GM18526 (cell line): Measurements from ENCODE around the gene PSMG1.

ENCODE experiments used
- POLR2A ChIP-seq: IDR thresholded peaks from 3 replicates; pipeline ENCODE4 v1.6.1; 2011; ENCODE audit not compliant: insufficient read length; ENCODE audit errors: extremely low read depth

PSMG1 gene

DNA sequence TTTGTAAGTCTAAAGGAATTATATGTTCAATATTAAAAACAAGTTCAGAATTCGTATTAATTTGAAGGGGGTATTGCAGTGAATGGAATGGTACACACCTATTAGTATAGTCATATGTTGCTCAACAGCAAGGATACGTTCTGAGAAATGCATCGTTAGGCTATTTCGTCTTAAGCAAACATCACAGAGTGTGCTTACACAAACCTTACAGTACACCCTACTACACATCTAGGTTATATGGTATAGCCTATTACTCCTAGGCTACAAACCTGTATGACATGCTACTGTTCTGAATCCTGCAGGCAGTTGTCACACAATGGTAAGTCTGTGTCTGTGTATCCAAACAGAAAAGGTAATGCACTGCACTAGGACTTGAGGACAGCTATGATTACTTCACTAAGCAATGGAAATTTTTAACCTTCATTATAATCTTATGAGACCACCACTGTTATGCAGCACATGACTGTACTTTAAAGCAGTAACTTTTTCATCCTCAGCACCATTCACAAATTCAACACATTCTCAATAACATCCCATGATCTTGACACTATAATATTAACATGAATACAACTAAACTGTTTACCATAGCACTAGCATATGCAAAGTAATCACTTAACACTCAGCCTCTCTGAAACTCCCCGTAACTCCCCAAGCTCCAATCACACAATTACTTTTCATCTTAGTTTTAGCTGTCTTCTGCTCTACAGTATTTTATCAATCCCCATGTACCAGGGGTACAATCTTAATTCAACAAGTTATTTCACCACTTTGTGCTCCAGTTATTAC lies 14.4 kb upstream of the PSMG1 start:
- TF ChIP-seq POLR2A = no peak

- no peak for TF ChIP-seq POLR2A
These were observed 13.6 kb upstream of the PSMG1 start for GRCh38 chr21:39196838-39197237.

- TF ChIP-seq POLR2A = no peak
These were observed 13.1 kb upstream of the PSMG1 start for GRCh38 chr21:39196310-39196709.

- no peak for TF ChIP-seq POLR2A
These were observed 10.1 kb upstream of the PSMG1 start for GRCh38 chr21:39193380-39193779.

DNA sequence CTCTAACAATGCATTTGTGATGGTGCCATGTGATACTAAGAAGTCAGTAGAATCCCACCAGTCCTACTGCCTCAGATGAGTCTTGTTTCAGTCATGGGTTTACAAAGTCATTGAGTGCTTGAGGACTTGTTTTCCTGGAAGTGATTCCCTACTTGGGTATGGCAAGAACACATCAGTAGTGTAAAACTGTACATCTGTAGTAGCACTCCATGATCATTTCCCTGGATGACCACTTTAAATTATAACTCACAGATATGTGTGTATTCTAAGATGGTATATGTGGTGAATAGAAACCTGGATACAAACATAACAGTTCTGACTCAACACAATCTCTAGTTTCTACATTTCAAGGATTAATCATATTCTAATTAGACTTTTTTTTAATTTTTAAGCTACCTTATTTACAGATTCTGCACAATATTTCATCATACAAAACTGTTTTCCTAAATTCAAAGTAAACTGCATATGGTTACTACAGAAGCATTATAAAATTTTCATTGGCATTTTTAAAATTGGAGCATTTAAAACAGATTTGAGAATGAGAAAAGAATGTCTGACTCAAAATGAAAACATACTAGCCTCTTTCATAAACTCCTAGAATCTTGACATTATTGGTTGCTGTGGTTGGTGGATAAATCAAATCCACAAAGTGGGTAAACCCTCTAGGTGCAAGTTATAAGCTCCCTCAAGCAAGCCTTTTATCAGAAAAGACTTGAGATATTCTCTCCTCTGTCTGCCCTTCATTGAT lies 6.8 kb upstream of the PSMG1 start:
- TF ChIP-seq POLR2A = no peak

DNA sequence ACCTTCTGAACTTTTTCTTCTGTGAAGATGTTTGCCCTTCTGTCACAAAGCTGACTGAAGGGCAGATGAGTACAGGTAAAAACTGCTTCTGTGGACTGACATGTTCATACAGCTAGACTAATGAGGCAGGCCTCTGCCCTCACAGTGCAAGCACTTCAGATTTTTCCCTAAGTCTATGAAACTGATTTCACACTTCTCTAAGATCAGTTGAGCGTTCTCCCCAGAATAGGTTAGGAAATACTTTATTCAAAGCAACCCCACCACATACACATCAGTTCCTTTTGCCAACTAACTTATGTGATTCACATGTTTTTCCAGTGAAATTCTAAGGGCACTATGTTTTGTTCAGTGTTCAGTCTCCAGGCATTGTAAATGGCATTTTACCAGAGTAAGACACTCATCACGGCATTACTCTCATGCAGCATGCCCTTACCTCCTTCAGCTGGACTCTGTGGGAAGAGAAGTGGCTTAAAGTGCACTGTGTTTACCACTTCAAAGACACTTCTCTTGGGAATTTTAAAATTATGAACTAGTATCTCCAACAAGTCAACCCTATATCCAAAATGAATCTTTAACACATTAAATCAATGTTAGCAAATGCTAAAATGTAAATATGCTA lies 5.4 kb upstream of the PSMG1 start:
- TF ChIP-seq POLR2A = no peak

GRCh38 chr21:39187141-39187540 lies 3.9 kb upstream of the PSMG1 start:
- TF ChIP-seq POLR2A = no peak

- TF ChIP-seq POLR2A = no peak
These were observed 3.4 kb upstream of the PSMG1 start for GRCh38 chr21:39186676-39187075.

- TF ChIP-seq POLR2A = no peak
These were observed 1.9 kb upstream of the PSMG1 start for GRCh38 chr21:39185157-39185556.

DNA sequence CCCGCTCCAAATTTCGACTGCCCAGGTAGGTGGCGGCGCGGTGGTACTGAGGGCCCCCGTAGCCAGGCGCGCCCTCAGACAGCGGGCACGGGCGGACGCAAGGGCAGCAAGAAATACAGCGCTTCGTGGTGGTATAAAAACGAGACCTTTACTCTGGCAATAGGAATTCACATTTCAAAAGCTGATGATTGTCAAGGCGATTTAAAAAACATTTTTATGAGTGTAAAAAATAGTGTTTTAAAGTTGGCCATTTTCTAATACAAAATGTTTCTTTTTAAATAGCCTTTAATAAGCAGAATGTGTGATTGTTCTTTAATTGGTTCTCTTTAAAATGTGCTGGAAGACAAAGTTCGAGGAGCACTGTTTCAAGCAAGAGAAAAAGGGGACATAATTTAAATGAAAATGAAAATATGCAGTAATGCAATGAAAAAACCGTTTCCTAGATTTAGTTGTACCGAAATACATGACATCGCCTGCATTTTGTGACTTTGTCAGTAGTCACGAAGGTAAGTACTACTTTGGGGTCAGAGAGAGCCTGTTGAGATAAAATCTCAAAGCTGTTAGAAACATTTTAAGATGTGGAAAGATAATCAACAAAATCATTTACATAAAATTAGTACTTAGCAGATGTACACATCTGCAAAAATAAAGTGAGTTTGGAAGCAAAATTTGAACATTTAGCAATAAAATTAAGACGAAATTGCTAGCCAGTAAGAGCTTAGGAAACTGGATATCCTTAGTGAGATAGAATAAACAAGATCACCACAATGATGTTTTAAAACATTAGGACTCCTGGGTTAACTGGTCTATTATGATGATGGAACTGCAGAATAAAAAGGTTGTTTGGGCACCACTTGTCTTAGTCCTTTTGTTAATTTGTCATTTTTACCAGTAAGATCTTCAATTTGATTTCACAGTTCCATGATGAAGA lies 1.1 kb upstream of the PSMG1 start:
- no peak for TF ChIP-seq POLR2A

DNA sequence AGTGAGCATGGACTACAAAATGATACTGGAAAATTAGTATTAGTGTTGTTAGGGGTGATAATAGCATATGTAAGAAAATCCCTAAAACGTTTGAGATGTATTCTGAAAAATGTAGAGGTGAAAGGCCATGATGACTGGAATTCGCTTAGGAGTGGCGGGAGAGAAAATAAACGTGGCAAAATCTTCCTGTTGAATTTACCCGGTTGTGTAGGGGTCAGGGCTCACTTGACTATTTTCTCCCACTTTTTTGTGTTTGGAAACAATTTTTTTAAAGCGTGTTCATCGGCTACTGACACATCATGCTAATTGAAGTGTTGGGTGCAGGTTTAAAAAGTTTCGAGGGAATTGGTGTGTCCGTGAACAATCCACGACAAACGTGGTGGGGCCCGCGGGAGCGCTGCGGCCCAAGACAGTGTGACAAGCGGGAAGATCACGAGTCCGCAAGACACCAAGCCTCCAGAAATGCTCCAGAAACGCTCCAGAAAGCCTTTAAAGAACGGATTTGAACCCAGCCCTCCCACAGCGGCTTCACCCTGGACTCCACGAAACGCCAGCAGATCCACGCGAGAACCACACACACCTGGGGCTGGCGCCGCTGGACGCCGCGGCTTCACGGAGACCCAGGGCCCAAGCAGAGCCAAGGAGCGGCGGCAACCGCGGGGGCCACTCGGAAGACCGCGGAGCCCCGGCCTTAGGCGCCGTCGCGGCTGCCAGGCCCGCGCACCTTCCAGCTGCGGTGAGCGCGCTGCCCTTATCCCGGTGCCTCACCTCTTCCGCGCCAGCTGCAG lies 573 bp downstream of the PSMG1 start:
- TF ChIP-seq POLR2A = no peak

GRCh38 chr21:39182016-39182415 lies 1.2 kb downstream of the PSMG1 start:
- no peak for TF ChIP-seq POLR2A

DNA sequence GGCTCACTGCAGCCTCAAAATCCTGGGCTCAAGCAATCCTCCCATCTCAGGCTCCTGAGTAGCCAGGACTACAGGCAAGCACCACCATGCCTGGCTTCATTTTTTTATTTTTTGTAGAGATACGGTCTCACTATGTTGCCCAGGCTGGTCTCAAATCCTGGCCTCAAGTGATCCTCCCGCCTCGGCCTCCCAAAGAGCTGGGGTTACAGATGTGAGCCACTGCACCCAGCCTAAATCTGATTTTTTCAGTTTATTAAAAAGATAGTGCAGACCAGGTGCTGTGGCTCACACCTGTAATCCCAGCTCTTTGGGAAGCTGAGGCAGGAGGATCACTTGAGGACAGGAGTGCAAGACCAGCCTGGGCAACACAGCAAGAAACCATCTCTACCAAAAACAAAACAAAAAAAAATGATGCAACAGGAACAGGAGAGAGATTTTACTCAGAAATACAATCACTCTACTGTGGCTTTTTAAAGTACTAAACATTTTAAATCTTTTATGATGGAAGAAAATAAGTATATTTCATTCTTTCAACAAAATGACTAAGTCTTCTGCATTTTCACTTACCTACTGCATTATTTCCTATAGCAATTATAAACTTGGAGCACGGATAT lies 1.9 kb downstream of the PSMG1 start:
- no peak for TF ChIP-seq POLR2A
